ENCODE results near the gene UTS2B. TPM values are rescaled to one million over a fixed set of nuclear protein-coding genes. Genes with fewer than 3 reads are reported as not detected.

UTS2B gene
- total RNA-seq, 4 donors from 2014 or later, result 0.76 TPM; not detected in 3

- H3K36me3 ChIP-seq, result no peaks in the 10 kb centered on the region
- H3K4me3 ChIP-seq, result no peak overlapping the region
- peaks cover 0 to 11% of the 10 kb centered on the region in 2 donors for H3K4me1 ChIP-seq
- H3K9me3 ChIP-seq, result no peaks in the 10 kb centered on the region
- no peak for DNase-seq
- intact Hi-C loops (cut with DNase I; ENCODE audit: low total_unique reads), result no loop called here
- H3K27me3 ChIP-seq, result no peaks in the 10 kb centered on the region
- H3K27ac ChIP-seq, result no peak overlapping the region
- no peak for TF ChIP-seq POLR2A (IDR thresholded peaks at IDR 0.05)
- TF ChIP-seq, protein P1, sequence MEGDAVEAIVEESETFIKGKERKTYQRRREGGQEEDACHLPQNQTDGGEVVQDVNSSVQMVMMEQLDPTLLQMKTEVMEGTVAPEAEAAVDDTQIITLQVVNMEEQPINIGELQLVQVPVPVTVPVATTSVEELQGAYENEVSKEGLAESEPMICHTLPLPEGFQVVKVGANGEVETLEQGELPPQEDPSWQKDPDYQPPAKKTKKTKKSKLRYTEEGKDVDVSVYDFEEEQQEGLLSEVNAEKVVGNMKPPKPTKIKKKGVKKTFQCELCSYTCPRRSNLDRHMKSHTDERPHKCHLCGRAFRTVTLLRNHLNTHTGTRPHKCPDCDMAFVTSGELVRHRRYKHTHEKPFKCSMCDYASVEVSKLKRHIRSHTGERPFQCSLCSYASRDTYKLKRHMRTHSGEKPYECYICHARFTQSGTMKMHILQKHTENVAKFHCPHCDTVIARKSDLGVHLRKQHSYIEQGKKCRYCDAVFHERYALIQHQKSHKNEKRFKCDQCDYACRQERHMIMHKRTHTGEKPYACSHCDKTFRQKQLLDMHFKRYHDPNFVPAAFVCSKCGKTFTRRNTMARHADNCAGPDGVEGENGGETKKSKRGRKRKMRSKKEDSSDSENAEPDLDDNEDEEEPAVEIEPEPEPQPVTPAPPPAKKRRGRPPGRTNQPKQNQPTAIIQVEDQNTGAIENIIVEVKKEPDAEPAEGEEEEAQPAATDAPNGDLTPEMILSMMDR (IDR thresholded peaks at IDR 0.05), result no peak
These were observed 10.0 kb upstream of the UTS2B start for GRCh38 chr3:191340351-191340750.

DNA sequence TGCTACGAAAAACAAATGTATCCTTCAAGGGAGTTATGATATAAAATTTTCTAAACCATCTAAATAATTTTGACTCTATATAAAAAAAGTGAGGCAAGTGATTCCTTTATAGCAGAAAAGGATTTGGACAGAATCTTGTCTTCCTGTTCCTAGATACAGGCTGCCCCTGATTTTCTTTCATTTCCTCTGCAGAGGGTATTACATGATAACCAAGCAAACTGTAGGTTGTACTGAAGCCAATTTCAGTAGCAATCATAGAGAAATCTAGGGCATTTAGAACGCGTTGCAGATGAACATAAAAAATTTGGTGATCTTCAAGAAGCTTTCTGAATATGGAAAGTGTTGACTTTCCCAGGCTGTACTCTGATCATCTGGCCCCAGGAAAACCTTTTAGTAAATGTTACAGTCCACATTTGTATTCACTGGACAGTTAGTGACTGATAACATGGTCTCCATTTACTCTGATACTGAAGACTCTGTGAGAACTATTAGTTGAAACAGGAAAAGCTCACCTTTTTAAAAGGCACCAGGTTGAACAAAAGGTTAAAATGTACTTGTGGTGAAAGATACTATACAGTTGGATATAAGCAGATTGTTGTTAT is 9.1 kb upstream of the UTS2B start:
- intact Hi-C loops (cut with DNase I; ENCODE audit: low total_unique reads), result no loop called here
- no peak overlapping the region for H3K4me3 ChIP-seq
- TF ChIP-seq, protein P1 (IDR thresholded peaks at IDR 0.05), result no peak
- no peak for TF ChIP-seq POLR2A (IDR thresholded peaks at IDR 0.05)
- no peaks in the 10 kb centered on the region for H3K27me3 ChIP-seq
- H3K4me1 ChIP-seq, result peaks cover 0 to 11% of the 10 kb centered on the region in 2 donors
- no peak for DNase-seq
- H3K27ac ChIP-seq, result peak overlapping the region in 1 of 2 donors; percentile 19
- H3K36me3 ChIP-seq, result no peaks in the 10 kb centered on the region
- no peaks in the 10 kb centered on the region for H3K9me3 ChIP-seq

- intact Hi-C loops (cut with DNase I; ENCODE audit: low total_unique reads), result no loop called here
- DNase-seq, result no peak
- H3K4me3 ChIP-seq, result no peak overlapping the region
These were observed 7.8 kb upstream of the UTS2B start for GRCh38 chr3:191338177-191338488.

DNA sequence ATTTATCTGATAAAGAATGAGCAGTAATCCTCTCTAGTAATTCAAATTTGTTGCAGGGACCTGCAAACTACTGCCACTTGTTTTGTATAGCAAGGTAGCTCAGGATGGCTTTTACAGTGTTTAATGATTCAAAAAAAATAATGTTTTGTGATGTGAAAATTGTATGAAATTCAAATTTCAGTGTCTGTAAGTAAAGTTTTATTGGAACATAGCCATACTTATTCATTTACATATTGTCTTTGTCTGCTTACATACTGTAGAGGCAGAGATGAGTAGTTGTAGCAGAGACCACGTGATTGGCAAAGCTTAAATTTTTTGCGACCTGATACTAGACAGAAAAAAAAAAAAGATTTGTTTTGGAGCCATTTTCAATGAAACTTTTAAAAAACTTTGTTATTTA is 6.5 kb upstream of the UTS2B start:
- intact Hi-C loops (cut with DNase I; ENCODE audit: low total_unique reads), result no loop called here
- H3K27ac ChIP-seq, result peak overlapping the region in 1 of 2 donors; percentile 75
- H3K36me3 ChIP-seq, result no peaks in the 10 kb centered on the region
- H3K4me1 ChIP-seq, result peaks cover 0 to 11% of the 10 kb centered on the region in 2 donors
- H3K27me3 ChIP-seq, result no peaks in the 10 kb centered on the region
- TF ChIP-seq POLR2A (IDR thresholded peaks at IDR 0.05), result no peak
- TF ChIP-seq, protein P1 (IDR thresholded peaks at IDR 0.05), result no peak
- DNase-seq, result no peak
- no peak overlapping the region for H3K4me3 ChIP-seq
- no peaks in the 10 kb centered on the region for H3K9me3 ChIP-seq

More at GRCh38 chr3:191338177-191338488, 7.8 kb upstream of the UTS2B start:
- no peaks in the 10 kb centered on the region for H3K27me3 ChIP-seq
- H3K9me3 ChIP-seq, result no peaks in the 10 kb centered on the region
- H3K36me3 ChIP-seq, result no peaks in the 10 kb centered on the region
- peaks cover 0 to 11% of the 10 kb centered on the region in 2 donors for H3K4me1 ChIP-seq
- TF ChIP-seq, protein P1 (IDR thresholded peaks at IDR 0.05), result no peak
- no peak for TF ChIP-seq POLR2A (IDR thresholded peaks at IDR 0.05)
- H3K27ac ChIP-seq, result peak overlapping the region; percentile 62 to 75

DNA sequence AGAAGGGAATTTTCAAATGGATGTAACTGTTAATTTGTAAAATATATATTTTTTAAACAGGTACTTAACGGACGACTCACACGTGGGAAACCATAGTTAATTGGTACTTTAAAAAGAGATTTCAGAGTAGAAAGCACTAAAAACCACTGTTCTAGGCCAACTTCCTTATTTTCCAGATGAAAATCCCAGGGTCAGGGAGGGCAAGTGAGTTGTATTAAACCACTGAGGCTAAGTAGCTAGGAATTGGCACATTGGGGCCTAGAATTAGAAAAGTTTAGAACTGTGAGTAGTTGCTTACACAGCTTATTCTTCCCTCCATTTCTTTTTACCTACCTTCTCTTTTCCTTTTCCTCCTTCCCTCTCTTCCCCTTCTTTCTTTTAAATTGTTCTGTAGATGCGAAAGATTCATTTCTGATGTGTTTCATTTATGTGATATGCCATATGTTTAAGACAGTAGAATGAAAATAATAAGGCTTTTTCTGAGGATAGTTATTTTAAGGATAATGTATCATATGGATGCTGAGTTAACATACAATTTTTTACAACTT is 4.1 kb upstream of the UTS2B start:
- H3K9me3 ChIP-seq, result no peaks in the 10 kb centered on the region
- TF ChIP-seq POLR2A (IDR thresholded peaks at IDR 0.05), result no peak
- TF ChIP-seq, protein P1 (IDR thresholded peaks at IDR 0.05), result no peak
- H3K27me3 ChIP-seq, result no peaks in the 10 kb centered on the region
- H3K36me3 ChIP-seq, result no peaks in the 10 kb centered on the region
- no peak for DNase-seq
- intact Hi-C loops (cut with DNase I; ENCODE audit: low total_unique reads), result no loop called here
- no peak overlapping the region for H3K27ac ChIP-seq
- H3K4me1 ChIP-seq, result peaks cover 0 to 4% of the 10 kb centered on the region in 2 donors
- no peak overlapping the region for H3K4me3 ChIP-seq

All from uterus (tissue), 4 donors.